Natural killer cell (primary cell): ENCODE results near the gene GREB1. TPM values are rescaled to one million over a fixed set of nuclear protein-coding genes. Genes with fewer than 3 reads are reported as not detected.

ENCODE experiments used
- ATAC-seq, 3 donors: fragments of 150-1000 bp in 2 of 3; fragments of 200-7000 bp in 1 of 3; cut with Tn5 transposase; 1 replicate in 1 of 3; 2 replicates in 2 of 3; pipeline ENCODE4 v1.10.0; 2021; ENCODE audit warnings: mild to moderate bottlenecking in 2 of 3, moderate library complexity in 2 of 3
- DNase-seq, 2 donors: peaks; one replicate each; pipeline versions ENCODE4 v3.0.0 to v3.0.0-alpha.2; 2013 to 2021; ENCODE audit warnings: mixed read lengths in 1 of 2
- H3K27ac ChIP-seq: one replicate; pipeline ENCODE4 v1.5.1; 2013; ENCODE audit warnings: mild to moderate bottlenecking, low read length
- H3K27me3 ChIP-seq: one replicate; pipeline ENCODE4 v1.6.1; 2013; ENCODE audit warnings: low read length; ENCODE audit not compliant: control insufficient read depth, insufficient read depth
- H3K36me3 ChIP-seq: one replicate; pipeline ENCODE4 v1.6.1; 2013; ENCODE audit warnings: low read length; ENCODE audit not compliant: control insufficient read depth, insufficient read depth
- H3K4me1 ChIP-seq: one replicate; pipeline ENCODE4 v1.6.1; 2013; ENCODE audit warnings: low read length; ENCODE audit not compliant: control insufficient read depth, insufficient read depth
- H3K4me3 ChIP-seq: one replicate; pipeline ENCODE4 v1.5.1; 2013; ENCODE audit warnings: low read length
- H3K9me3 ChIP-seq: one replicate; pipeline ENCODE4 v1.6.1; 2013; ENCODE audit warnings: low read length; ENCODE audit not compliant: control insufficient read depth, insufficient read depth
- H3K27ac Mint-ChIP-seq, 2 donors: one replicate each; pipeline ENCODE4 v1.8.0; 2022; ENCODE audit warnings: mild to moderate bottlenecking in 2 of 2, mixed read lengths in 2 of 2, moderate library complexity in 1 of 2
- H3K27me3 Mint-ChIP-seq, 2 donors: one replicate each; pipeline ENCODE4 v1.8.0; 2022; ENCODE audit warnings: low read depth in 2 of 2, mixed read lengths in 2 of 2
- H3K36me3 Mint-ChIP-seq: one replicate; pipeline ENCODE4 v1.8.0; 2022; ENCODE audit warnings: mixed read lengths
- H3K4me1 Mint-ChIP-seq, 2 donors: one replicate each; pipeline ENCODE4 v1.8.0; 2022; ENCODE audit warnings: mixed read lengths in 2 of 2
- H3K4me3 Mint-ChIP-seq: one replicate; pipeline ENCODE4 v1.8.0; 2022; ENCODE audit warnings: mild to moderate bottlenecking, moderate library complexity, mixed read lengths
- H3K9me3 Mint-ChIP-seq, 2 donors: one replicate each; pipeline ENCODE4 v1.8.0; 2022; ENCODE audit warnings: mixed read lengths in 2 of 2
- CTCF ChIP-seq: fragments of 200-600 bp; IDR thresholded peaks from one replicate; pipeline ENCODE4 v1.8.0; 2022; ENCODE audit warnings: antibody characterized with exemption
- WGBS: methylation state at CpG from one replicate; pipeline ENCODE4 v1.1.7; 2013; ENCODE audit warnings: missing lambda C conversion rate; ENCODE audit not compliant: insufficient coverage; 5-methylcytosine and 5-hydroxymethylcytosine counted together
- intact Hi-C: fragments of 100-400 bp; cut with micrococcal nuclease; formaldehyde crosslinking; loops from one replicate; pipeline ENCODE4 v1.14.2; 2022
- total RNA-seq, 4 donors: library from RNA; stranded (reverse); fragments of 120-200 nt in 1 of 4; gene quantifications; one replicate each; pipeline versions ENCODE4 v1.2.3 to v1.2.4, GENCODE V29; 2013 to 2022

Gene GREB1
- total RNA-seq, 3 donors from 2014 or later (not counting 1 experiment from before 2014, with no cell fraction given): 0.85 to 2.5 (median 2.4) TPM

GRCh38 chr2:11576398-11576797 is 42.6 kb downstream of the GREB1 start:
- no peak overlapping the region for H3K4me3 Mint-ChIP-seq
- no peak for ATAC-seq
- no peak overlapping the region for H3K27ac Mint-ChIP-seq
- H3K9me3 ChIP-seq: no peaks in the 10 kb centered on the region
- DNase-seq: no peak
- H3K27me3 ChIP-seq: no peaks in the 10 kb centered on the region
- no peaks in the 10 kb centered on the region for H3K36me3 ChIP-seq
- no peaks in the 10 kb centered on the region for H3K4me1 Mint-ChIP-seq
- WGBS: 94% methylated on average over 9 of the region's 10 CpGs
- H3K4me3 ChIP-seq: no peak overlapping the region
- no peaks in the 10 kb centered on the region for H3K27me3 Mint-ChIP-seq
- H3K27ac ChIP-seq: no peak overlapping the region
- intact Hi-C loops: no loop called here
- no peaks in the 10 kb centered on the region for H3K9me3 Mint-ChIP-seq
- no peaks in the 10 kb centered on the region for H3K36me3 Mint-ChIP-seq
- no peak for TF ChIP-seq CTCF
- no peaks in the 10 kb centered on the region for H3K4me1 ChIP-seq

GRCh38 chr2:11577101-11577883 is 43.4 kb downstream of the GREB1 start:
- ATAC-seq: no peak
- no peaks in the 10 kb centered on the region for H3K9me3 Mint-ChIP-seq
- Histone ChIP-seq H3K27ac (no peak overlapping the region), H3K9me3 (no peaks in the 10 kb centered on the region), H3K27me3 (no peaks in the 10 kb centered on the region), H3K4me1 (no peaks in the 10 kb centered on the region), H3K4me3 (no peak overlapping the region), H3K36me3 (no peaks in the 10 kb centered on the region)
- intact Hi-C loops: no loop called here
- H3K36me3 Mint-ChIP-seq: no peaks in the 10 kb centered on the region
- H3K27ac Mint-ChIP-seq: no peak overlapping the region
- no peak for DNase-seq
- WGBS: 71% methylated on average over 13 of the region's 14 CpGs
- no peak overlapping the region for H3K4me3 Mint-ChIP-seq
- no peaks in the 10 kb centered on the region for H3K27me3 Mint-ChIP-seq
- TF ChIP-seq CTCF: no peak
- no peaks in the 10 kb centered on the region for H3K4me1 Mint-ChIP-seq

GRCh38 chr2:11578081-11578948 is 44.5 kb downstream of the GREB1 start:
- Mint-ChIP-seq H3K27ac (no peak overlapping the region), H3K4me3 (no peak overlapping the region), H3K4me1 (no peaks in the 10 kb centered on the region), H3K36me3 (no peaks in the 10 kb centered on the region), H3K27me3 (no peaks in the 10 kb centered on the region), H3K9me3 (no peaks in the 10 kb centered on the region)
- Histone ChIP-seq H3K27ac (no peak overlapping the region), H3K4me1 (no peaks in the 10 kb centered on the region), H3K36me3 (no peaks in the 10 kb centered on the region), H3K4me3 (no peak overlapping the region), H3K27me3 (no peaks in the 10 kb centered on the region), H3K9me3 (no peaks in the 10 kb centered on the region)
- WGBS: 83% methylated on average over 21 of the region's 22 CpGs
- DNase-seq (no peak), ATAC-seq (no peak)
- TF ChIP-seq CTCF: no peak
- intact Hi-C loops: no loop called here
